Parathyroid adenoma (tissue), 2 donors: ENCODE results near the gene CADPS.

ENCODE experiments used
- H2AFZ ChIP-seq: fragments of 300-600 bp; sonication (generic); one replicate; pipeline ENCODE4 v1.7.0; 2017; ENCODE audit warnings: antibody characterized with exemption, mild to moderate bottlenecking
- H3K27ac ChIP-seq: fragments of 300-600 bp; sonication (generic); one replicate; pipeline ENCODE4 v1.7.0; 2017
- H3K27me3 ChIP-seq: fragments of 300-600 bp; sonication (generic); one replicate; pipeline ENCODE4 v1.7.0; 2017; ENCODE audit warnings: low read length; ENCODE audit not compliant: control insufficient read depth, insufficient read depth
- H3K36me3 ChIP-seq: fragments of 300-600 bp; sonication (generic); one replicate; pipeline ENCODE4 v1.7.0; 2017; ENCODE audit warnings: low read length; ENCODE audit not compliant: control insufficient read depth, insufficient read depth
- H3K4me1 ChIP-seq: fragments of 300-600 bp; sonication (generic); one replicate; pipeline ENCODE4 v1.7.0; 2017; ENCODE audit warnings: control low read depth
- H3K4me2 ChIP-seq: fragments of 300-600 bp; sonication (generic); one replicate; pipeline ENCODE4 v1.7.0; 2017; ENCODE audit warnings: low read length
- H3K4me3 ChIP-seq: fragments of 300-600 bp; sonication (generic); one replicate; pipeline ENCODE4 v1.7.0; 2017; ENCODE audit warnings: low read depth, low read length
- H3K79me2 ChIP-seq: fragments of 300-600 bp; sonication (generic); one replicate; pipeline ENCODE4 v1.7.0; 2017; ENCODE audit warnings: control low read depth
- H3K9ac ChIP-seq: fragments of 300-600 bp; sonication (generic); one replicate; pipeline ENCODE4 v1.7.0; 2017; ENCODE audit warnings: mild to moderate bottlenecking
- H3K9me3 ChIP-seq: fragments of 300-600 bp; sonication (generic); one replicate; pipeline ENCODE4 v1.7.0; 2017; ENCODE audit warnings: low read length; ENCODE audit not compliant: control insufficient read depth
- TF ChIP-seq, protein P1 (sequence below): fragments of 300-600 bp; sonication (generic); IDR thresholded peaks from one replicate; pipeline ENCODE4 v1.7.0; 2017; ENCODE audit warnings: antibody characterized with exemption, mild to moderate bottlenecking
- donor health status: primary hyperparathyroidism.

Gene CADPS

DNA sequence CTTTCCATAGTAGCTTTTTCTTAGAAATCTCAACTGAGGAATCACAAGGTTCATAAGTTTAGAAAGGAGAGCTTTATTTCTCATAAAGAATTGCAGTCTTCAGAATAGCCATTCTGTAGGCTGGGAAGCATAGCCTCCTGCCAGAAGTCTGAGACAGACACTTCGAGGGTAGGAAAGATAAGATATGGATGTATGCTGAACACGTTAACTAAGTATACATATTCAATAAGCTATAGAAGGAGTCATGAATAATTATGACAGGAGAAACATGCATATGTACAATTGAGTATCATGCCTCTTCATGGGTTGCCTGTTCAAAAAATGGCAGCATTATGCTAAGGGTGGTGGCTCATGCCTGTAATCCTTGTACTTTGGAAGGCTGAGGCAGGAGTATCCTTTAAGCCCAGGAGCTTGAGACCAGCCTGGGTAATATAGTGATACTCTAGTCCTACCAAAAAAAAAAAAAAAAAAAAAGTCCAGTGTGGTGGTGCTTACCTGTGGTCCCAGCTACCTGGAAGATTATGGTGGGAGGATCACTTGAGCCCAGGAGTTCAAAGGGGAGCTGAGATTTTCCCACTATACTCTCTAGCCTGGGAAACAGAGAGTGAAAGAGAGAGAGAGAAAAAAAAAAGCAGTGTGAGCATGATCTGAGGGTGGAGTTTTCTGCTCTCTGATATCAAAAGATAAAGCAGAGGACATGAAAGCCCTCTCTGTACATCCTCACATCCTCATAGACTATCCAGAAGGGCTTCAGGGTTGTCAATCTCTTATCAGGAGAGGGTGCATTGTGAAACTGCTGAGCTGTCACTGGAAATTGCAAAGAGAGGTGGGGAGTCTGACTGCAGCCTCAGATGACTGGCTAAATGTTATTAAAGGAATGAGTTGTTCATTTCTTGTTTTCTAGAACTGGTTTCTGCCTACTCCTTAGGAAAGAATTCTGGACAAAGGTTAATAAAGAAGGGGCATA is 23.6 kb upstream of the CADPS start:
- no peaks in the 10 kb centered on the region for H3K9me3 ChIP-seq
- TF ChIP-seq, protein P1, sequence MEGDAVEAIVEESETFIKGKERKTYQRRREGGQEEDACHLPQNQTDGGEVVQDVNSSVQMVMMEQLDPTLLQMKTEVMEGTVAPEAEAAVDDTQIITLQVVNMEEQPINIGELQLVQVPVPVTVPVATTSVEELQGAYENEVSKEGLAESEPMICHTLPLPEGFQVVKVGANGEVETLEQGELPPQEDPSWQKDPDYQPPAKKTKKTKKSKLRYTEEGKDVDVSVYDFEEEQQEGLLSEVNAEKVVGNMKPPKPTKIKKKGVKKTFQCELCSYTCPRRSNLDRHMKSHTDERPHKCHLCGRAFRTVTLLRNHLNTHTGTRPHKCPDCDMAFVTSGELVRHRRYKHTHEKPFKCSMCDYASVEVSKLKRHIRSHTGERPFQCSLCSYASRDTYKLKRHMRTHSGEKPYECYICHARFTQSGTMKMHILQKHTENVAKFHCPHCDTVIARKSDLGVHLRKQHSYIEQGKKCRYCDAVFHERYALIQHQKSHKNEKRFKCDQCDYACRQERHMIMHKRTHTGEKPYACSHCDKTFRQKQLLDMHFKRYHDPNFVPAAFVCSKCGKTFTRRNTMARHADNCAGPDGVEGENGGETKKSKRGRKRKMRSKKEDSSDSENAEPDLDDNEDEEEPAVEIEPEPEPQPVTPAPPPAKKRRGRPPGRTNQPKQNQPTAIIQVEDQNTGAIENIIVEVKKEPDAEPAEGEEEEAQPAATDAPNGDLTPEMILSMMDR = no peak

DNA sequence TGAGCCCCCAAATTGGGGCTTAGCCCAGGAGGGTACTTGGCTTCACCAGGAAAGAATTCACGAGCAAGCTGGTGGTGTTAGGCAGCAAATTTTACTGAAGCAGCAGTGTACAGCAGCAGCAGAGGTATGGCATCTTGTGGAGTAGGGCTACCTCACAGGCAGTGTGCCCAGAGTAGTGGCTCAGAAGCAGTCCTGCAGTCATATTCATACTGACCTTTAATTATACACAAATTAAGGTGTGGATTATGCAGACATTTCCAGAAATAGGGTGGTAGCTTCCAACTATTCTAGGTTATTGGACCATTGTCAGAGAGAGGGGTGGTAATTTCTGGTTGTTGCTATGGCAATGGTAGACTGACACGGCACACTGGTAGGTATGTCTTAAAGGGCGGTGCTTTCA is 20.7 kb upstream of the CADPS start:
- H3K9me3 ChIP-seq = no peaks in the 10 kb centered on the region
- no peak overlapping the region for H2AFZ ChIP-seq
- H3K27ac ChIP-seq = no peak overlapping the region
- H3K27me3 ChIP-seq = no peaks in the 10 kb centered on the region
- no peak overlapping the region for H3K9ac ChIP-seq
- H3K79me2 ChIP-seq = no peaks in the 10 kb centered on the region
- H3K4me1 ChIP-seq = no peaks in the 10 kb centered on the region
- H3K36me3 ChIP-seq = no peaks in the 10 kb centered on the region
- no peak overlapping the region for H3K4me2 ChIP-seq
- TF ChIP-seq, protein P1 = no peak
- H3K4me3 ChIP-seq = no peak overlapping the region

More for the DNA sequence above, 23.6 kb upstream of the CADPS start:
- no peak overlapping the region for H3K27ac ChIP-seq
- H3K9ac ChIP-seq = no peak overlapping the region
- H3K4me1 ChIP-seq = no peaks in the 10 kb centered on the region
- H2AFZ ChIP-seq = no peak overlapping the region
- no peaks in the 10 kb centered on the region for H3K27me3 ChIP-seq
- H3K36me3 ChIP-seq = no peaks in the 10 kb centered on the region
- H3K79me2 ChIP-seq = no peaks in the 10 kb centered on the region
- H3K4me3 ChIP-seq = no peak overlapping the region
- no peak overlapping the region for H3K4me2 ChIP-seq

DNA sequence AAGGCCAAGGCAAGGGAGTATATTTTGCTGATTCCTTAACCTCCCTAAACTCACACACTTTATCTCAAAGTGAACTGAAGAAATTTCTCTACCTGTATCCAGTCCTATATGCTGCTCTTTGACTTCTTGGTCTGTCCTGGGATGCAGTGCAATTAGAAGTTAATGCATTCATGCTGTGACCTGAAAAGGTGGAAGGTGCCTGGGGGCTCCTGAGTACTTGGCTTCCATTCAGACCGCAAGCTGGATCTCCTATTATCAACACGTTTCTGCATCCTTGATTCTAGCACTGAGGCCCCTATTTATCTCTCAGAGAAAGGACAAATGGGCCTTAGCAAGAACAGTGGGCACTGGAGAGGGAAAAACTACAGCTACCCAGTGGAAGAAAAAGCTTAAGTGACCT is 17.7 kb upstream of the CADPS start:
- H3K27ac ChIP-seq = no peak overlapping the region
- no peaks in the 10 kb centered on the region for H3K79me2 ChIP-seq
- H3K4me3 ChIP-seq = no peak overlapping the region
- no peaks in the 10 kb centered on the region for H3K4me1 ChIP-seq
- H3K36me3 ChIP-seq = no peaks in the 10 kb centered on the region
- TF ChIP-seq, protein P1 = no peak
- no peak overlapping the region for H3K4me2 ChIP-seq
- H3K9me3 ChIP-seq = no peaks in the 10 kb centered on the region
- no peak overlapping the region for H3K9ac ChIP-seq
- H2AFZ ChIP-seq = no peak overlapping the region
- H3K27me3 ChIP-seq = no peaks in the 10 kb centered on the region

DNA sequence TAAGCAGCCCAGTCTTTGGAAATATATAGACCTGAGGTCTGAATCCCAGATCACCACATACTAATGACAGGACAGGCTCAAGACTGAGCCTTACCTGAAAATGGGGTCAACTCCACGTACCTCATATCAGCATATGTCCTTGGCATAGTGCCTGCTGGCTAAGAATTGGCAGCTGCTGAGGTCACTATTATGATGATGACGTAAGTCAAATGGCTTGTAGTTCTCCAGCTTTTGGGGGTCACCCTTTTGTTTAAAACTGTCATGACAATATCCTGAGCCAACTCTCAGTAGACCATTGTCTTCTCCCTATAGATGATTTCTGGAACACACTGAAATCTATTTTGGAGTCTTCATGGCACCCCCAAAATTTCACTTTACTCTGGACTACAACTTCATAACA is 16.8 kb upstream of the CADPS start:
- Histone ChIP-seq H3K4me2 (no peak overlapping the region), H3K9me3 (no peaks in the 10 kb centered on the region), H3K36me3 (no peaks in the 10 kb centered on the region), H3K4me1 (no peaks in the 10 kb centered on the region), H3K79me2 (no peaks in the 10 kb centered on the region), H3K27me3 (no peaks in the 10 kb centered on the region), H3K4me3 (no peak overlapping the region), H3K9ac (no peak overlapping the region), H2AFZ (no peak overlapping the region), H3K27ac (no peak overlapping the region)
- TF ChIP-seq, protein P1 = no peak
